H1 (cell line): Measurements from ENCODE around the gene QPCTL. TPM values are rescaled to one million over a fixed set of nuclear protein-coding genes. Genes with fewer than 3 reads are reported as not detected.
"Not testable (repeated sequence)": the region's sequence is repeated elsewhere in the genome, so short reads cannot be mapped to it uniquely, and the experiment has no call there.

Experiments
- CTCF ChIA-PET: fragments of 300-600 bp; sonication (Branson Sonifier 250); formaldehyde crosslinking; loops from one replicate; lab custom pipeline; 2021; ENCODE audit not compliant: partially characterized antibody; lab: Charles Lee
- POLR2A ChIA-PET: fragments of 300-600 bp; sonication (Branson Sonifier 250); formaldehyde crosslinking; loops from one replicate; lab custom pipeline; 2021; ENCODE audit warnings: inconsistent platforms; ENCODE audit not compliant: partially characterized antibody; lab: Charles Lee
- DNase-seq, 2 experiments: peaks; one replicate each; pipeline versions ENCODE4 v3.0.0 to v3.0.0-alpha.2; 2010 to 2022; ENCODE audit warnings: low spot score in 2 of 2, low read depth in 1 of 2, mixed read lengths in 1 of 2
- FAIRE-seq: peaks from 2 replicates; lab custom pipeline; 2011; peaks lifted over from hg19 to GRCh38; lab: Jason Lieb, UNC
- H2AFZ ChIP-seq: 2 replicates; pipeline ENCODE4 v1.8.1; 2012; ENCODE audit warnings: low read length, inconsistent platforms
- H2AK5ac ChIP-seq: 2 replicates; pipeline ENCODE4 v1.6.1; 2013; ENCODE audit warnings: low read depth, low read length
- H2BK120ac ChIP-seq: replicated peaks from 2 replicates; pipeline ENCODE3; 2013; ENCODE audit warnings: low read depth, low read length, inconsistent platforms
- H2BK12ac ChIP-seq: 2 replicates; pipeline ENCODE4 v1.6.1; 2013; ENCODE audit warnings: low read depth, low read length
- H2BK15ac ChIP-seq: 2 replicates; pipeline ENCODE4 v1.6.1; 2013; ENCODE audit warnings: low read length
- H2BK20ac ChIP-seq: 2 replicates; pipeline ENCODE4 v1.6.1; 2013; ENCODE audit warnings: low read length
- H2BK5ac ChIP-seq: 2 replicates; pipeline ENCODE4 v1.6.1; 2013; ENCODE audit warnings: low read depth, low read length
- H3K14ac ChIP-seq: 2 replicates; pipeline ENCODE4 v1.6.1; 2013; ENCODE audit warnings: inconsistent platforms; ENCODE audit not compliant: insufficient read length
- H3K18ac ChIP-seq: 2 replicates; pipeline ENCODE4 v1.6.1; 2013; ENCODE audit warnings: low read length; ENCODE audit errors: extremely low read depth
- H3K23ac ChIP-seq: 2 replicates; pipeline ENCODE4 v1.6.1; 2013; ENCODE audit warnings: inconsistent platforms; ENCODE audit not compliant: insufficient read length
- H3K23me2 ChIP-seq: 2 replicates; pipeline ENCODE4 v1.6.1; 2013; ENCODE audit warnings: low read depth, low read length
- H3K27ac ChIP-seq: 2 replicates; pipeline ENCODE4 v1.6.1; 2011; ENCODE audit warnings: low read depth, low read length, inconsistent platforms
- H3K27me3 ChIP-seq, 4 experiments: replicated peaks in 1 of 4; 1 replicate in 1 of 4; 2 replicates in 3 of 4; pipeline versions ENCODE4 v1.6.1 to v1.8.1; 2011 to 2013; ENCODE audit warnings: low read length in 3 of 4, mild to moderate bottlenecking in 3 of 4, inconsistent platforms in 2 of 4, mixed read lengths in 2 of 4, moderate library complexity in 1 of 4; ENCODE audit not compliant: control insufficient read depth in 3 of 4, insufficient read depth in 3 of 4; ENCODE audit errors: extremely low read depth in 1 of 4
- H3K36me3 ChIP-seq, 4 experiments: 2 replicates each; pipeline versions ENCODE4 v1.6.1 to v1.8.1; 2011 to 2013; ENCODE audit warnings: mild to moderate bottlenecking in 4 of 4, low read length in 3 of 4, moderate library complexity in 2 of 4, control low read depth in 1 of 4, inconsistent platforms in 1 of 4; ENCODE audit not compliant: insufficient read depth in 4 of 4, control insufficient read depth in 2 of 4
- H3K4ac ChIP-seq: replicated peaks from 2 replicates; pipeline ENCODE3; 2013; ENCODE audit warnings: low read length, low read depth, mixed read lengths, inconsistent platforms; ENCODE audit not compliant: insufficient read length
- H3K4me1 ChIP-seq, 4 experiments: replicated peaks in 1 of 4; 1 replicate in 1 of 4; 2 replicates in 3 of 4; pipeline versions ENCODE4 v1.6.1 to v1.8.1; 2011 to 2013; ENCODE audit warnings: low read length in 3 of 4, inconsistent platforms in 2 of 4, mixed read lengths in 1 of 4; ENCODE audit not compliant: insufficient read depth in 4 of 4, control insufficient read depth in 3 of 4
- H3K4me2 ChIP-seq, 2 experiments: 2 replicates each; pipeline versions ENCODE4 v1.6.1 to v1.8.1; 2011 to 2013; ENCODE audit warnings: low read depth in 2 of 2, low read length in 2 of 2, control low read depth in 1 of 2, inconsistent platforms in 1 of 2, mild to moderate bottlenecking in 1 of 2; ENCODE audit not compliant: insufficient read depth in 1 of 2
- H3K4me3 ChIP-seq, 4 experiments: fragments of 200-600, 300-600 bp in 1 of 4; sonication (generic), shearing (Covaris generic), sonication (Bioruptor Twin) in 1 of 4; 2 replicates each; pipeline versions ENCODE4 v1.5.1 to v1.8.1; 2011 to 2016; ENCODE audit warnings: low read length in 4 of 4, low read depth in 3 of 4, control low read depth in 2 of 4, inconsistent platforms in 2 of 4, mild to moderate bottlenecking in 2 of 4, mixed read lengths in 1 of 4, moderate library complexity in 1 of 4; ENCODE audit not compliant: insufficient read depth in 2 of 4; ENCODE audit errors: extremely low read depth in 1 of 4
- H3K56ac ChIP-seq: replicated peaks from 2 replicates; pipeline ENCODE3; 2013; ENCODE audit warnings: low read depth, mild to moderate bottlenecking, mixed read lengths, low read length, inconsistent platforms; ENCODE audit not compliant: insufficient read length
- H3K79me1 ChIP-seq: 2 replicates; pipeline ENCODE4 v1.6.1; 2013; ENCODE audit warnings: low read depth, low read length, control low read depth
- H3K79me2 ChIP-seq, 2 experiments: 2 replicates each; pipeline versions ENCODE4 v1.6.1 to v1.8.1; 2012 to 2013; ENCODE audit warnings: low read length in 2 of 2, mild to moderate bottlenecking in 2 of 2, inconsistent platforms in 1 of 2; ENCODE audit not compliant: insufficient read depth in 2 of 2, control insufficient read depth in 1 of 2
- H3K9ac ChIP-seq, 4 experiments: replicated peaks in 1 of 4; 1 replicate in 1 of 4; 2 replicates in 3 of 4; pipeline versions ENCODE4 v1.6.1 to v1.8.1; 2011 to 2013; ENCODE audit warnings: low read depth in 3 of 4, low read length in 3 of 4, control low read depth in 2 of 4, mild to moderate bottlenecking in 2 of 4, moderate library complexity in 2 of 4, inconsistent platforms in 1 of 4; ENCODE audit errors: extremely low read depth in 1 of 4
- H3K9me3 ChIP-seq, 2 experiments: 2 replicates each; pipeline versions ENCODE4 v1.6.1 to v1.8.1; 2012 to 2013; ENCODE audit warnings: mild to moderate bottlenecking in 2 of 2, moderate library complexity in 2 of 2, control low read depth in 1 of 2, inconsistent platforms in 1 of 2, low read depth in 1 of 2, low read length in 1 of 2, mixed read lengths in 1 of 2; ENCODE audit not compliant: insufficient read depth in 2 of 2
- H4K20me1 ChIP-seq, 2 experiments: replicated peaks in 1 of 2; 2 replicates each; pipeline versions ENCODE3 to v1.8.1; 2011 to 2013; ENCODE audit warnings: inconsistent platforms in 2 of 2, low read length in 2 of 2, mild to moderate bottlenecking in 1 of 2; ENCODE audit not compliant: insufficient read depth in 2 of 2, control insufficient read depth in 1 of 2
- H4K5ac ChIP-seq: 2 replicates; pipeline ENCODE4 v1.6.1; 2013; ENCODE audit warnings: low read length, low read depth, mixed read lengths, inconsistent platforms; ENCODE audit not compliant: insufficient read length
- H4K8ac ChIP-seq: 2 replicates; pipeline ENCODE4 v1.8.0; 2013; ENCODE audit warnings: mild to moderate bottlenecking, moderate library complexity, low read length, inconsistent platforms; ENCODE audit not compliant: insufficient read depth; ENCODE audit errors: extremely low read depth
- H4K91ac ChIP-seq: replicated peaks from 2 replicates; pipeline ENCODE3; 2013; ENCODE audit warnings: low read length, mixed read lengths, inconsistent platforms; ENCODE audit not compliant: insufficient read length
- BCL11A ChIP-seq, 2 experiments: IDR thresholded peaks; one replicate each; pipeline ENCODE4 v1.6.1; 2011; ENCODE audit warnings: low read depth in 2 of 2, low read length in 2 of 2, mild to moderate bottlenecking in 2 of 2
- FOSL1 ChIP-seq: IDR thresholded peaks from 2 replicates; pipeline ENCODE4 v1.6.1; 2011; ENCODE audit warnings: mild to moderate bottlenecking, low read depth, low read length, moderate library complexity; ENCODE audit not compliant: insufficient read depth
- HDAC6 ChIP-seq: IDR thresholded peaks from one replicate; pipeline ENCODE4 v1.7.1; 2012; ENCODE audit warnings: low read depth, mild to moderate bottlenecking, inconsistent platforms, low read length, moderate library complexity
- KDM5A ChIP-seq: fragments of 200-600 bp; IDR thresholded peaks from 2 replicates; pipeline ENCODE4 v1.7.1; 2012; ENCODE audit warnings: mild to moderate bottlenecking, low read length, inconsistent platforms, mixed read lengths
- POLR2AphosphoS5 ChIP-seq: IDR thresholded peaks from 2 replicates; pipeline ENCODE4 v1.6.1; 2011; ENCODE audit warnings: low read depth, low read length
- SP1 ChIP-seq: IDR thresholded peaks from 2 replicates; pipeline ENCODE4 v1.6.1; 2011; ENCODE audit warnings: low read depth, low read length
- TAF1 ChIP-seq: IDR thresholded peaks from 2 replicates; pipeline ENCODE4 v1.6.1; 2011; ENCODE audit warnings: mild to moderate bottlenecking, low read depth, low read length
- TBP ChIP-seq: IDR thresholded peaks from 2 replicates; pipeline ENCODE4 v1.6.1; 2011; ENCODE audit warnings: low read depth, low read length, improper control_type of control experiment
- WGBS, 2 experiments: shearing (Covaris generic) in 1 of 2; methylation state at CpG; one replicate each; pipeline versions ENCODE4 v1.1.6 to v1.1.7; 2013 to 2015; ENCODE audit warnings: low lambda C conversion rate in 2 of 2, mixed read lengths in 2 of 2, inconsistent platforms in 1 of 2, low coverage in 1 of 2, missing lambda C conversion rate in 1 of 2; ENCODE audit not compliant: insufficient replicate concordance in 2 of 2, insufficient coverage in 1 of 2, insufficient read length in 1 of 2; ENCODE audit errors: extremely low coverage in 1 of 2, missing lambda C conversion rate in 1 of 2; 5-methylcytosine and 5-hydroxymethylcytosine counted together
- polyA plus RNA-seq, 7 experiments: library from polyadenylated mRNA; depleted of rRNA in 3 of 7; stranded (reverse) in 5 of 7; unstranded in 2 of 7; fragments of >200 nt in 5 of 7; fragments of 200-250 nt in 2 of 7; gene quantifications; 1 replicate in 5 of 7; 2 replicates in 1 of 7; 4 replicates in 1 of 7; pipeline versions ENCODE4 v1.2.1 to v1.2.3, GENCODE V29; 2011 to 2013; ENCODE audit warnings: missing spikeins in 2 of 7, mixed read lengths in 2 of 7
- total RNA-seq: library from RNA; stranded (reverse); fragmentation: NEBNext Ultra II Directional; extraction: Animal tissue kit (Norgen Biotek cat#: 25700); gene quantifications from 2 replicates; pipeline ENCODE4 v1.2.1, GENCODE V29; 2021
- TF ChIP-seq, protein P1 (sequence below): IDR thresholded peaks from 2 replicates; pipeline ENCODE4 v1.6.1; 2012; ENCODE audit warnings: low read length, inconsistent platforms

QPCTL gene
- total and polyA plus RNA-seq, 2 of the 8 experiments (the other 6 are each of a cell fraction or from before 2014, with no cell fraction given): 25.2 to 35.3 TPM

DNA sequence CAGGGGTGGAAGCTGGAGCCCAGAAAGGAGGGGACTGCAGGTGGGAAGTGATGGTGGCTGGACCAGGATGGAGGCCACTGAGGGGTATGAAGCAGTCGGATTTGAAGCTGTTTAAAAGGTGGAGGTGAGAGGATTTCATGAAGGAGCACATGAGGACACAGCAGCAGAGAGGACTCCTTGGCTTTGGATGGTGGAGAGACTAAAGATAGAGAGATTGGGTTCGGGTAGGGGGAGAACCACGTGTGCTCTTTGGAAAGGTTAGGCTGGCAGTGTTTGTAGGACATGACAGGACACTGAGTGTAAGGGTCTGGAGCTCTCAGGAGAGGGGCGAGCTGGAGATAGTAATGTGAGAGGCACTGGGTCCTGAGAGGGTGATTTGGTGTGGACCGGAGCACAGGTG lies 9.6 kb upstream of the QPCTL start (continued):
- TF ChIP-seq SP1: no peak
- TF ChIP-seq TAF1: no peak
- TF ChIP-seq KDM5A: no peak
- no peak for TF ChIP-seq POLR2AphosphoS5
- no peak for TF ChIP-seq TBP
- TF ChIP-seq BCL11A (IDR thresholded peaks at IDR 0.05; ENCODE audit: low read depth in 2 of 2, low read length in 2 of 2): no peak
- no peak for TF ChIP-seq HDAC6
- TF ChIP-seq, protein P1, sequence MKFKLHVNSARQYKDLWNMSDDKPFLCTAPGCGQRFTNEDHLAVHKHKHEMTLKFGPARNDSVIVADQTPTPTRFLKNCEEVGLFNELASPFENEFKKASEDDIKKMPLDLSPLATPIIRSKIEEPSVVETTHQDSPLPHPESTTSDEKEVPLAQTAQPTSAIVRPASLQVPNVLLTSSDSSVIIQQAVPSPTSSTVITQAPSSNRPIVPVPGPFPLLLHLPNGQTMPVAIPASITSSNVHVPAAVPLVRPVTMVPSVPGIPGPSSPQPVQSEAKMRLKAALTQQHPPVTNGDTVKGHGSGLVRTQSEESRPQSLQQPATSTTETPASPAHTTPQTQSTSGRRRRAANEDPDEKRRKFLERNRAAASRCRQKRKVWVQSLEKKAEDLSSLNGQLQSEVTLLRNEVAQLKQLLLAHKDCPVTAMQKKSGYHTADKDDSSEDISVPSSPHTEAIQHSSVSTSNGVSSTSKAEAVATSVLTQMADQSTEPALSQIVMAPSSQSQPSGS: no peak
- no peak for TF ChIP-seq FOSL1

DNA sequence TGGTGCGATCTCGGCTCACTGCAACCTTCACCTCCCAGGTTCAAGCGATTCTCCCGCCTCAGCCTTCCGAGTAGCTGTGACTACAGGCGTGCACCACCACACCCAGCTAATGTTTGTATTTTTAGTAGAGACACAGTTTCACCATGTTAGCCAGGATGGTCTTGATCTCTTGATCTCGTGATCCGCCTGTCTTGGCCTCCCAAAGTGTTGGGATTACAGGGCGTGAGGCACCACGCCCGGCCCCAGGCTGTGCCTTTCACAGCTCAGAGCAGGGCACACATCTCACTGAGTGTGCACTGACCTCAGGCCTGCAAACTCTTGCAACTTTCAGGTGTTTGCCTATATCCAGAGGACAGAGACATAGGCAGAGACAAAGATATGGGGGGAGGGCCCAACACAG lies 7.4 kb upstream of the QPCTL start:
- FAIRE-seq: not testable (repeated sequence)
- CTCF ChIA-PET: interaction anchor here (0.5 to 9.6 kb wide), 3 partner anchors 6 to 39 kb away, joined by 3 to 98 read pairs (median 3); partner anchors contain the start of genes QPCTL and SNRPD2

More for the DNA sequence above, 7.4 kb upstream of the QPCTL start:
- not testable (repeated sequence) for H3K18ac ChIP-seq, H3K27ac ChIP-seq, H3K14ac ChIP-seq, H2BK20ac ChIP-seq, H4K5ac ChIP-seq, H3K79me1 ChIP-seq, H3K4me1 ChIP-seq, H3K23ac ChIP-seq, H2BK12ac ChIP-seq, H3K4ac ChIP-seq, DNase-seq, H3K79me2 ChIP-seq, H2BK120ac ChIP-seq, H2AK5ac ChIP-seq, H4K91ac ChIP-seq, H3K9me3 ChIP-seq, H3K23me2 ChIP-seq, H3K56ac ChIP-seq, H3K4me3 ChIP-seq, H3K4me2 ChIP-seq, H3K9ac ChIP-seq, H4K8ac ChIP-seq, H2BK15ac ChIP-seq, H3K27me3 ChIP-seq, H2AFZ ChIP-seq, H2BK5ac ChIP-seq, H4K20me1 ChIP-seq
- 88% methylated on average over 8 of the region's 11 CpGs; no CpG with 5 or more reads in 1 of the 2 experiments for WGBS, 2 experiments
- POLR2A ChIA-PET: interaction anchor here (0.7 to 3.0 kb wide), 3 partner anchors 84 to 794 kb away, joined by 3 to 7 read pairs (median 3); partner anchors contain the start of genes DMPK, SIX5 and TOMM40
- H3K36me3 ChIP-seq: peaks cover 11 to 48% (median 30%) of the 10 kb centered on the region in 4 experiments
